KOPT-K1 (cell line): ENCODE results near the gene BRI3.

Experiments
- H3K27ac ChIP-seq: fragments of 200-600 bp; sonication (generic); 2 replicates; pipeline ENCODE4 v1.5.1; 2016; ENCODE audit warnings: antibody characterized with exemption, mild to moderate bottlenecking, low read depth, low read length; ENCODE audit not compliant: poor library complexity, severe bottlenecking
- H3K36me3 ChIP-seq: fragments of 200-600 bp; sonication (generic); 2 replicates; pipeline ENCODE4 v1.5.1; 2017; ENCODE audit warnings: antibody characterized with exemption, mild to moderate bottlenecking, low read length, moderate library complexity; ENCODE audit not compliant: insufficient read depth
- H3K9me3 ChIP-seq: fragments of 200-600 bp; sonication (generic); 2 replicates; pipeline ENCODE4 v1.5.1; 2017; ENCODE audit warnings: antibody characterized with exemption, low read length, mild to moderate bottlenecking; ENCODE audit not compliant: insufficient read depth, poor library complexity, severe bottlenecking

BRI3 gene

DNA sequence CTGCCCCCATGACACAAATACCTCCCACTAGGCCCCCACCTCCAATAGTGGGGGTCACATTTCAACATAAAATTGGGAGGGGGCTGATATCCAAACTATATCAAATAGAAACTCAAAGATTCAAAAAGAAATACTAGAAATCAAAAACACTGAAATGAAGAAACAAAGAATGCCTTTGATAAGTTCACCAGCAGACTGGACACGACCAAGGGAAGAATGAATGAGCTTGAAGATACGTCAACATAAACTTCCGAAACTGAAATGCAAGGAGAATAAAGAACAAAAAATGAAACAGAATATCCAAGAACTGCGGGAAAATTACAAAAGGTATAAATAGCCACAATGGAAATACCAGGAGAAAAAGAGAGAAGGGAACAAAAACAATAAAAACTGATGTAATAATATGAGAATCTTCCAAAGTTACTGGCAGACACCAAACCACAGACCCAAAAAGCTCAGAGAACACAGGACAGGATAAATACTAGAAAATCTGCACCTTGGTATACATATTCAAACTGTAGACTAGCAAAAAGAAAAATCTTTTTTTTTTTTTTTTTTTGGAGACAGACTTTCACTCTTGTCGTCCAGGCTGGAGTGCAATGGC is 49.5 kb downstream of the BRI3 start:
- Histone ChIP-seq H3K36me3 (no peaks in the 10 kb centered on the region), H3K9me3 (no peaks in the 10 kb centered on the region), H3K27ac (no peak overlapping the region)

DNA sequence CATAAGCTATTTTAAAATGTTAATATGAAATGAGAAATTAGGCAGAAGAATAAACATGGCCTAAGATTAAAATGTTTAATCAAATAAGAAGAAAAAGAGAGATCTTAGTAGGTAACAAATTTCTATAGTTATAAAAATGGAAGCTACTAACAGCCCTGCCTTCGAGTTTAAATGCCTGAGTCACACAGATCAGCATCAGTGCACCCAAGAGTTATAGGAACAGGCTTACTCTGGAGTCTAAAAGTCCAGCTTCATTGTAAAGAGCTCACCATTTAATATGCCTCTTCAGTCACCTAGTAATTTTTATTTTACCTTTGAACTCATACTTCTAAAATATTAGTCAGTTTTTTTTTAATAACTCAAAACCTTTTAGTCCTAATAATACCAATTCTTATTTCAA is 52.6 kb downstream of the BRI3 start:
- peaks cover 5% of the 10 kb centered on the region for H3K9me3 ChIP-seq
- H3K36me3 ChIP-seq, result no peaks in the 10 kb centered on the region
- H3K27ac ChIP-seq, result no peak overlapping the region

- no peak overlapping the region for H3K27ac ChIP-seq
- peaks cover 5% of the 10 kb centered on the region for H3K9me3 ChIP-seq
- H3K36me3 ChIP-seq, result no peaks in the 10 kb centered on the region
Measured at GRCh38 chr7:98335411-98335977, 54.0 kb downstream of the BRI3 start.

GRCh38 chr7:98338441-98338840 is 57.0 kb downstream of the BRI3 start:
- no peaks in the 10 kb centered on the region for H3K36me3 ChIP-seq
- H3K27ac ChIP-seq, result no peak overlapping the region
- H3K9me3 ChIP-seq, result peaks cover 5% of the 10 kb centered on the region

DNA sequence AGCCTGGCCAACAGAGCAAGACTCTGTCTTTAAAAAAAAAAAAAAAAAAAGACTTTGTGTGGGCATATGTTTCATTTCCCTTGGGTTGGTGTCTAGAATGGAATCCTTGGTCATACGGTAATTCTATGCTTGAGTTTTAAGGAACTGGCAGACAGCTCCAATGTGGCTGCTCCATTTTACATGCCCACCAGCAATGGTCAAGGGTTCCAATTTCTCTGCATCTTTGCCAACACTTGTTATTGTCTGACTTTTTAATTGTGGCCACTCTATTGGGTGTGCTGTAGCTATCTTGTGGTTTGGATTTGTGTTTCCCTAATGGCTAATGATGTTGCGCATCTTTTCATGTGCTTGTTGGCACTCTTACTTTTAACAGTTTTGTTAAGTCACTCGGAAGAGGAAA is 57.6 kb downstream of the BRI3 start:
- peaks cover 5% of the 10 kb centered on the region for H3K9me3 ChIP-seq
- H3K36me3 ChIP-seq, result no peaks in the 10 kb centered on the region
- no peak overlapping the region for H3K27ac ChIP-seq

DNA sequence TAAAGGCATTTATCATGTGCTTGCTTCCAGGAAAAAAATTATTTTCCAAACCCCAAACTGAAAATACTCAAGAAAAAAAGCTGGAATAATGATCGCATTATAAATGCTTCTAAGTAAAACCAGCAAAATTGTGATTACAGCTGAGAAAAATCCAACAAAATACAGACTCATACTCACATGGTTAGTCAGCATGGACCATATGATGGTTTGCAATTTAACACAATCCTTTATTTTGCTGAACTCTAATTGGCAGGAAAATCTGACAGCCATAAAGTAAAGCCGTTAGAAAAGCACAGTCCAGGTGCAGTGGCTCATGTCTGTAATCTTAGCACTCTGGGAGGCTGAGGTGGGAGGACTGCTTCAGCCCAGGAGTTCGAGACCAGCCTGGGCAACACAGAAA is 59.6 kb downstream of the BRI3 start:
- H3K9me3 ChIP-seq, result peaks cover 5% of the 10 kb centered on the region
- H3K36me3 ChIP-seq, result no peaks in the 10 kb centered on the region
- no peak overlapping the region for H3K27ac ChIP-seq
